ENCODE results near the gene NFIX. TPM values are rescaled to one million over a fixed set of nuclear protein-coding genes. Genes with fewer than 3 reads are reported as not detected.

The NFIX gene
- total and polyA plus RNA-seq, 12 donors = 1.3 to 72.8 (median 28.6) TPM

- H3K27me3 ChIP-seq = no peaks in the 10 kb centered on the region
- 65 to 90% (median 81%) methylated on average over 3 to 5 of the region's 5 CpGs for WGBS, 4 donors
- no peak for DNase-seq
- intact Hi-C loops (cut with DNase I) = no loop called here
- no peak overlapping the region for H3K4me3 ChIP-seq
- no peaks in the 10 kb centered on the region for H3K9me3 ChIP-seq (replicated peaks in 1 of 3)
- H3K36me3 ChIP-seq (replicated peaks in 1 of 2) = no peaks in the 10 kb centered on the region
- no peak overlapping the region for H3K27ac ChIP-seq
- TF ChIP-seq POLR2A (IDR thresholded peaks at IDR 0.05) (no peak), CTCF (IDR thresholded peaks at IDR 0.05) (no peak)
- peaks cover 0 to 14% of the 10 kb centered on the region in 2 donors for H3K4me1 ChIP-seq (replicated peaks in 1 of 2)
Measured at GRCh38 chr19:13066226-13066625, 71.0 kb downstream of the NFIX start.

- TF ChIP-seq POLR2A (IDR thresholded peaks at IDR 0.05) = no peak
- no peak for DNase-seq
- 69 to 86% (median 82%) methylated on average over 12 to 17 of the region's 17 CpGs for WGBS, 4 donors
- no peaks in the 10 kb centered on the region for H3K36me3 ChIP-seq (replicated peaks in 1 of 2)
- no peak overlapping the region for H3K27ac ChIP-seq
- H3K4me1 ChIP-seq (replicated peaks in 1 of 2) = peaks cover 0 to 9% of the 10 kb centered on the region in 2 donors
- H3K27me3 ChIP-seq = no peaks in the 10 kb centered on the region
- H3K9me3 ChIP-seq (replicated peaks in 1 of 3) = no peaks in the 10 kb centered on the region
- intact Hi-C loops (cut with DNase I) = no loop called here
- no peak overlapping the region for H3K4me3 ChIP-seq
Measured at GRCh38 chr19:13066933-13067807, 71.9 kb downstream of the NFIX start.

- intact Hi-C loops (cut with DNase I) = no loop called here
- H3K4me1 ChIP-seq (replicated peaks in 1 of 2) = peaks cover 0 to 1% of the 10 kb centered on the region in 2 donors
- TF ChIP-seq CTCF (IDR thresholded peaks at IDR 0.05) (no peak), POLR2A (IDR thresholded peaks at IDR 0.05) (no peak)
Measured at GRCh38 chr19:13068085-13068846, 73.0 kb downstream of the NFIX start.

GRCh38 chr19:13069415-13070359 is 74.4 kb downstream of the NFIX start:
- WGBS, 4 donors = 70 to 77% (median 75%) methylated on average over 10 to 20 of the region's 20 CpGs
- peaks cover 0 to 6% of the 10 kb centered on the region in 2 donors for H3K36me3 ChIP-seq (replicated peaks in 1 of 2)
- H3K27ac ChIP-seq = no peak overlapping the region
- intact Hi-C loops (cut with DNase I) = no loop called here
- H3K9me3 ChIP-seq (replicated peaks in 1 of 3) = no peaks in the 10 kb centered on the region
- H3K4me1 ChIP-seq (replicated peaks in 1 of 2) = no peaks in the 10 kb centered on the region
- TF ChIP-seq CTCF (IDR thresholded peaks at IDR 0.05) (no peak), POLR2A (IDR thresholded peaks at IDR 0.05) (no peak)
- H3K4me3 ChIP-seq = no peak overlapping the region
- no peaks in the 10 kb centered on the region for H3K27me3 ChIP-seq
- DNase-seq = no peak

More at GRCh38 chr19:13068085-13068846, 73.0 kb downstream of the NFIX start:
- Histone ChIP-seq H3K4me3 (no peak overlapping the region), H3K36me3 (replicated peaks in 1 of 2) (no peaks in the 10 kb centered on the region), H3K27ac (no peak overlapping the region), H3K27me3 (no peaks in the 10 kb centered on the region), H3K9me3 (replicated peaks in 1 of 3) (no peaks in the 10 kb centered on the region)
- 60 to 87% (median 75%) methylated on average over 4 to 6 of the region's 6 CpGs for WGBS, 4 donors
- DNase-seq = no peak

Data from adrenal gland (tissue), 12 donors.